A673 (cell line): Measurements from ENCODE around the gene UFC1. TPM values are rescaled to one million over a fixed set of nuclear protein-coding genes. Genes with fewer than 3 reads are reported as not detected.

Experiments
- BruUV-seq: library from RNA; stranded (reverse); fragments of 400-500 nt; replicated peaks from 2 replicates; lab custom pipeline; 2021; lab: Mats Ljungman, UMichigan
- CTCF ChIA-PET: fragments of 300-600 bp; sonication (Branson Sonifier 250); formaldehyde crosslinking; loops from one replicate; lab custom pipeline; 2022; ENCODE audit warnings: antibody characterized with exemption; lab: Charles Lee
- POLR2A ChIA-PET: fragments of 300-600 bp; sonication (Branson Sonifier 250); formaldehyde crosslinking; loops from one replicate; lab custom pipeline; 2022; ENCODE audit warnings: antibody characterized with exemption; ENCODE audit not compliant: low non-redundant PET; lab: Charles Lee
- DNase-seq: peaks from one replicate; pipeline ENCODE4 v3.0.0-alpha.2; 2015; ENCODE audit warnings: low spot score
- H3K27ac ChIP-seq: fragments of 200-600 bp; sonication (generic); 2 replicates; pipeline ENCODE4 v1.5.1; 2016; ENCODE audit warnings: mixed run types, low read depth, mild to moderate bottlenecking, mixed read lengths, antibody characterized with exemption, low read length; ENCODE audit not compliant: poor library complexity, severe bottlenecking
- H3K27me3 ChIP-seq: fragments of 200-600 bp; sonication (generic); replicated peaks from 2 replicates; pipeline ENCODE4 v1.6.1; 2017; ENCODE audit warnings: mixed run types, low read depth, mild to moderate bottlenecking, mixed read lengths, antibody characterized with exemption, low read length; ENCODE audit not compliant: insufficient read depth, poor library complexity
- H3K36me3 ChIP-seq: fragments of 200-600 bp; sonication (generic); 2 replicates; pipeline ENCODE4 v1.6.1; 2016; ENCODE audit warnings: mixed run types, mild to moderate bottlenecking, mixed read lengths, antibody characterized with exemption, low read length; ENCODE audit not compliant: insufficient read depth, poor library complexity, severe bottlenecking
- H3K4me1 ChIP-seq: fragments of 200-600 bp; sonication (generic); 2 replicates; pipeline ENCODE4 v1.6.1; 2017; ENCODE audit warnings: mixed run types, mild to moderate bottlenecking, mixed read lengths, antibody characterized with exemption, low read length; ENCODE audit not compliant: insufficient read depth, poor library complexity, severe bottlenecking
- H3K4me3 ChIP-seq: fragments of 200-600 bp; sonication (generic); 2 replicates; pipeline ENCODE4 v1.5.1; 2016; ENCODE audit warnings: low read depth, mixed run types, mild to moderate bottlenecking, mixed read lengths, low read length; ENCODE audit not compliant: poor library complexity, severe bottlenecking
- H3K9me3 ChIP-seq: fragments of 200-600 bp; sonication (generic); 2 replicates; pipeline ENCODE4 v1.6.1; 2016; ENCODE audit warnings: mixed run types, low read depth, mild to moderate bottlenecking, mixed read lengths, antibody characterized with exemption, low read length; ENCODE audit not compliant: poor library complexity, severe bottlenecking
- EZH2 ChIP-seq: fragments of 200-600 bp; sonication (generic); IDR thresholded peaks from 2 replicates; pipeline ENCODE4 v1.6.1; 2017; ENCODE audit warnings: borderline replicate concordance, low read depth, mild to moderate bottlenecking, mixed read lengths, antibody characterized with exemption, low read length; ENCODE audit not compliant: poor library complexity, severe bottlenecking
- intact Hi-C: fragments of 100-400 bp; cut with micrococcal nuclease; formaldehyde crosslinking; loops from one replicate; pipeline ENCODE4 v1.10.0; 2022; ENCODE audit not compliant: unreplicated experiment
- total RNA-seq: library from RNA; stranded (reverse); gene quantifications from 2 replicates; pipeline ENCODE4 v1.2.3, GENCODE V29; 2021
- TF ChIP-seq, protein P1 (sequence below): fragments of 300-800, 200-600 bp; sonication (generic); conservative IDR thresholded peaks from 2 replicates; pipeline ENCODE4 v1.5.1; 2017; ENCODE audit warnings: low read depth, mild to moderate bottlenecking, antibody characterized with exemption, low read length, moderate library complexity, mixed read lengths

Gene UFC1
- total RNA-seq, 1 experiment from 2014 or later: 82.7 TPM

DNA sequence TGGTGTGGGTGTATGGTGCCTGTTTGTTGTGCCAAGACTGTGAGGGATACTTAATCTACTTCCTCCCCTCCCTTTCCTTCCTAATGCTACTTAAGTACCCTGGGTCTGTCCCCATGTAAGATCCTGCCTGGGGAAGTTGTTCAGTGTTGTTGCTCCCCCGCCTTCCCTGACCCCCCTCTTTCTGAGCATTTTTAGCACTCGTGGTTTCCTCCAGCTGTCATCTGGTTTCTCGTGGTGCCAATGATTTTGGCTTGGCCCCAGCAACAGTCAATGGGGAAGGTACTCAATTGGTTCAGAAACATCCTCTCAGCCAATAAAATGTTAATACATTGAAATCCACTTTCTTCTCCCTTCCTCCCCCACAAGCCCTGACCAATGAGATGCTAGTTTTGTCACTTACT is 31.5 kb downstream of the UFC1 start:
- no peaks in the 10 kb centered on the region for H3K36me3 ChIP-seq
- CTCF ChIA-PET: no interaction called here
- TF ChIP-seq, protein P1, sequence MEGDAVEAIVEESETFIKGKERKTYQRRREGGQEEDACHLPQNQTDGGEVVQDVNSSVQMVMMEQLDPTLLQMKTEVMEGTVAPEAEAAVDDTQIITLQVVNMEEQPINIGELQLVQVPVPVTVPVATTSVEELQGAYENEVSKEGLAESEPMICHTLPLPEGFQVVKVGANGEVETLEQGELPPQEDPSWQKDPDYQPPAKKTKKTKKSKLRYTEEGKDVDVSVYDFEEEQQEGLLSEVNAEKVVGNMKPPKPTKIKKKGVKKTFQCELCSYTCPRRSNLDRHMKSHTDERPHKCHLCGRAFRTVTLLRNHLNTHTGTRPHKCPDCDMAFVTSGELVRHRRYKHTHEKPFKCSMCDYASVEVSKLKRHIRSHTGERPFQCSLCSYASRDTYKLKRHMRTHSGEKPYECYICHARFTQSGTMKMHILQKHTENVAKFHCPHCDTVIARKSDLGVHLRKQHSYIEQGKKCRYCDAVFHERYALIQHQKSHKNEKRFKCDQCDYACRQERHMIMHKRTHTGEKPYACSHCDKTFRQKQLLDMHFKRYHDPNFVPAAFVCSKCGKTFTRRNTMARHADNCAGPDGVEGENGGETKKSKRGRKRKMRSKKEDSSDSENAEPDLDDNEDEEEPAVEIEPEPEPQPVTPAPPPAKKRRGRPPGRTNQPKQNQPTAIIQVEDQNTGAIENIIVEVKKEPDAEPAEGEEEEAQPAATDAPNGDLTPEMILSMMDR: no peak
- TF ChIP-seq EZH2: no peak
- POLR2A ChIA-PET: no interaction called here
- no peak overlapping the region for H3K4me3 ChIP-seq
- no peaks in the 10 kb centered on the region for H3K27me3 ChIP-seq
- peak; percentile 85 for DNase-seq
- intact Hi-C loops: no loop called here
- no peaks in the 10 kb centered on the region for H3K9me3 ChIP-seq
- peaks cover 13% of the 10 kb centered on the region for H3K4me1 ChIP-seq
- H3K27ac ChIP-seq: peak overlapping the region; percentile 45
- no TSS peak for BruUV-seq

DNA sequence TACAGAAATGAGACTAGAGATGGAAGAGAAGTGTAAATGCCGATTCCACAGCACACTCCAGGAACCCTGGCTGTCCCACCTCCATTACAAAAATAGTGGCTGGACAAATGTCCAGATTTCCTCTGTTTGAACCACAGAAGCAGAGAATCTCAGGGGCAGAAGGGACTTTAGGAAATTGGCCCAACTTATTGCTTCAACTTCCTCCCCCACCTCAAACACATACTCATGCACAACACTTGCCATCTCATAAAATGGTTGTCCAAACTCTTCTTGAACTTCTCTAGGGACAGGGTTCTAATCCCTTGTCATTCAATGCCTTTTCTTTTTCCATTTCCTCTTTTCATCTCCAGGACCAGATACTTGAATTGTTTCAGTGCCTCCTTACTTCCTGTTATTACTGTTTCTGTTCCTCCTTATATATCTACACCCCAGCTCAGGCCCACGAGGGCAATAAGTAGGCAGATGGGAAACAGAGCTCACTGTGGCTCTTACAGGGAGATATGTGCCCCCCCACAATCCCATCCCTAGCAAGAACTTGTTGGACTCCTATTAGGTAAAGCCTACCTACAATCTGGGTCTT is 32.0 kb downstream of the UFC1 start:
- Histone ChIP-seq H3K4me1 (peaks cover 13% of the 10 kb centered on the region), H3K27me3 (no peaks in the 10 kb centered on the region), H3K27ac (peak overlapping the region; percentile 45), H3K36me3 (peaks cover 4% of the 10 kb centered on the region), H3K9me3 (no peaks in the 10 kb centered on the region), H3K4me3 (no peak overlapping the region)
- BruUV-seq: no TSS peak
- no peak for DNase-seq
- ChIA-PET POLR2A (interaction anchor here (0.7 kb wide), 1 partner anchor 105 kb away, joined by 4 read pairs; no protein-coding TSS in a partner anchor), CTCF (interaction anchor here (0.6 kb wide), 1 partner anchor 215 kb away, joined by 6 read pairs; no protein-coding TSS in a partner anchor)
- intact Hi-C loops: no loop called here
- TF ChIP-seq EZH2: no peak
- TF ChIP-seq, protein P1: no peak

DNA sequence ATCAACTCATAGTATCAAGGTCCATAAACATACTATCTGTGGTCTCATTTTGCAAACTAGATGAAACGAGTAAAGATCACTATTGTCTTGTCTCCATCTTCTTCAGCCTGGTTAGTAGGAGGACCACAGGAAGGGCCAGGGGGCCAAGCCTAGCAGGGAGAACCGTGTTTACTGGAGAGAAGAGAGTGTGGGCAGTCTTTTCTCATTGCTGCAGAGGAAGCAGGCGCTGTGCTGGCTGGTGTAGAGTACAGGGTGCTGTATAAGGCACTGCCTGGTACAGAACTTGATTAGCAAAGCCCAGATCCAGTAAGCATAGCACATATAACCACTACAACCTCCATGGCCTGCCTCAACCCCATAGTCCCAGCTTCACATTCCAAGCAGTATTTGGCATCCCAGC is 33.5 kb downstream of the UFC1 start:
- no peak for DNase-seq
- H3K4me1 ChIP-seq: peaks cover 13% of the 10 kb centered on the region
- no peaks in the 10 kb centered on the region for H3K27me3 ChIP-seq
- no peak overlapping the region for H3K27ac ChIP-seq
- H3K9me3 ChIP-seq: no peaks in the 10 kb centered on the region
- BruUV-seq: no TSS peak
- POLR2A ChIA-PET: no interaction called here
- no peak overlapping the region for H3K4me3 ChIP-seq
- intact Hi-C loops: no loop called here
- TF ChIP-seq, protein P1: no peak
- TF ChIP-seq EZH2: no peak
- peaks cover 18% of the 10 kb centered on the region for H3K36me3 ChIP-seq
- CTCF ChIA-PET: no interaction called here
